HEK293T (cell line): ENCODE results near the gene TEX2.

ENCODE experiments used
- ARNT ChIP-seq: fragments of 450-650 bp; IDR thresholded peaks from 2 replicates; pipeline ENCODE4 v1.6.1; 2017; ENCODE audit warnings: mild to moderate bottlenecking
- FOXA1 ChIP-seq: fragments of 450-650 bp; IDR thresholded peaks from 2 replicates; pipeline ENCODE4 v1.6.1; 2016; ENCODE audit warnings: mild to moderate bottlenecking
- FOXK2 ChIP-seq: fragments of 450-650 bp; IDR thresholded peaks from 2 replicates; pipeline ENCODE4 v1.6.1; 2016; ENCODE audit warnings: mild to moderate bottlenecking
- FOXM1 ChIP-seq: fragments of 450-650 bp; IDR thresholded peaks from 2 replicates; pipeline ENCODE4 v1.6.1; 2017; ENCODE audit warnings: mild to moderate bottlenecking, borderline replicate concordance
- L3MBTL2 ChIP-seq: fragments of 450-650 bp; conservative IDR thresholded peaks from 2 replicates; pipeline ENCODE4 v1.6.1; 2016; ENCODE audit warnings: mild to moderate bottlenecking
- SUZ12 ChIP-seq: fragments of 450-650 bp; IDR thresholded peaks from 2 replicates; pipeline ENCODE4 v1.6.1; 2016; ENCODE audit warnings: mild to moderate bottlenecking
- TARDBP ChIP-seq: fragments of 450-650 bp; IDR thresholded peaks from 2 replicates; pipeline ENCODE4 v1.6.1; 2016
- ZNF384 ChIP-seq: fragments of 450-650 bp; IDR thresholded peaks from 2 replicates; pipeline ENCODE4 v1.6.1; 2016

DNA sequence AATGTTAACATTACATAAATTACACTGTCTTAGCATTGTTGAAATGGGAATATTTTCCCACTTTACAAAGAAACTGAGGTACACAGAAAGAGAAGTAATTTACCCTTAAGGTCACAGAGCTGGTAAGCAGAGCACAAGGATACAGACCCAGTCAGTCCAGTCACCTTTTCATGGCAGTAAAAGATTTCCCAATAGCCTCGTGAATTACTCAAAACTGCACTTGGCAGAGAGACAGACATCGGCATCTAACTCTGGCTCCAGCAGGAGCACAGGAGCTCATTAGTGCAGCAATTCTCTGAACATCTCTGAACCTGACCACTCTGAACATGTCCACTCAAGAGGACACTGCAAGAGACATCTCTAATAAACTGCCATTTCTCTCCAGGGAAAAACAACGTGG is 3.1 kb downstream of the TEX2 start:
- TF ChIP-seq FOXA1, result no peak
- no peak for TF ChIP-seq ZNF384
- no peak for TF ChIP-seq SUZ12
- TF ChIP-seq L3MBTL2, result no peak
- TF ChIP-seq ARNT, result no peak
- no peak for TF ChIP-seq FOXM1
- no peak for TF ChIP-seq FOXK2
- TF ChIP-seq TARDBP, result no peak
